Omental fat pad (tissue), 4 donors: ENCODE measurements around the gene RNF207. TPM values are rescaled to one million over a fixed set of nuclear protein-coding genes. Genes with fewer than 3 reads are reported as not detected.

Experiments
- ATAC-seq: fragments of 150-250 bp; one replicate; pipeline ENCODE4 v1.9.1; 2016; ENCODE audit warnings: mild to moderate bottlenecking, moderate library complexity; ENCODE audit not compliant: low FRiP score
- DNase-seq: peaks from one replicate; pipeline ENCODE4 v3.0.0-alpha.2; 2019; ENCODE audit warnings: low spot score
- CTCF ChIP-seq, 3 donors: fragments of 450-650 bp; IDR thresholded peaks; one replicate each; pipeline ENCODE4 v1.5.1; 2016 to 2017; ENCODE audit warnings: antibody characterized with exemption in 3 of 3, mild to moderate bottlenecking in 3 of 3, moderate library complexity in 2 of 3
- total RNA-seq, 4 donors: library from RNA; depleted of rRNA; stranded (reverse); fragments of >200 nt; gene quantifications; one replicate each; pipeline ENCODE4 v1.1.0, GENCODE V29; 2016

The RNF207 gene
- total RNA-seq, 4 donors from 2014 or later, result 5.2 to 48.2 (median 9.5) TPM

GRCh38 chr1:6200188-6200809 lies 5.6 kb upstream of the RNF207 start:
- DNase-seq (no peak), ATAC-seq (no peak)
- no peak for TF ChIP-seq CTCF (IDR thresholded peaks at IDR 0.05)

GRCh38 chr1:6202256-6202655 lies 3.7 kb upstream of the RNF207 start:
- ATAC-seq, result no peak
- TF ChIP-seq CTCF (IDR thresholded peaks at IDR 0.05), result no peak

GRCh38 chr1:6206520-6206855 lies 569 bp downstream of the RNF207 start:
- DNase-seq, result no peak
- ATAC-seq, result no peak
- no peak for TF ChIP-seq CTCF (IDR thresholded peaks at IDR 0.05)

More at GRCh38 chr1:6202256-6202655, 3.7 kb upstream of the RNF207 start:
- no peak for DNase-seq

GRCh38 chr1:6207075-6207885 lies 1.4 kb downstream of the RNF207 start:
- ATAC-seq, result no peak
- DNase-seq, result no peak
- TF ChIP-seq CTCF (IDR thresholded peaks at IDR 0.05), result no peak

GRCh38 chr1:6207921-6208320 lies 2.0 kb downstream of the RNF207 start:
- no peak for DNase-seq
- no peak for TF ChIP-seq CTCF (IDR thresholded peaks at IDR 0.05)
- no peak for ATAC-seq

GRCh38 chr1:6208723-6209660 lies 3.1 kb downstream of the RNF207 start:
- DNase-seq (no peak), ATAC-seq (no peak)
- no peak for TF ChIP-seq CTCF (IDR thresholded peaks at IDR 0.05)
